Measurements from ENCODE around the gene GRK1. TPM values are rescaled to one million over a fixed set of nuclear protein-coding genes. Genes with fewer than 3 reads are reported as not detected.

Gene GRK1
- total and polyA plus RNA-seq, 2 experiments from 2014 or later, result not detected

DNA sequence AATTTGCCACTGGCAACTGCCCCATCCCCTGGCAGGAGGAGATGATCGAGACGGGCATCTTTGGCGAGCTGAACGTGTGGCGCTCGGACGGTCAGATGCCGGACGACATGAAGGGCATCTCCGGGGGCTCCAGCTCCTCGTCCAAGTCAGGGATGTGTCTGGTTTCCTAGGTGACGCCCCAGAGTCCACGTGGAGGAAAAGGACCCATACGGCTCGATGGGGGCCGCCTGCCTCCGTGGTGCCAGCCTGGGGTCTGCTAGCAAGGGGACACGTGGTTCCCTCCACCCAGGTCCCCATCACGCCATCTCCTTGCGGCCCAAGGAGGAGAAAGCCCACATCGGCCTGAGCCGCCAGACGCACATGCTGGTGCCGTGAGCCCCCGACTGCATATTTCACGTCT lies 68.2 kb downstream of the GRK1 start:
- Mint-ChIP-seq H3K27ac (no peak overlapping the region), H3K36me3 (ENCODE audit: low read depth) (peaks cover 6% of the 10 kb centered on the region; the same call in 1 of the 3 replicates), H3K9me3 (peaks cover 25% of the 10 kb centered on the region), H3K27me3 (ENCODE audit: insufficient read depth, low read depth, poor library complexity) (peaks cover 20% of the 10 kb centered on the region), H3K4me1 (no peaks in the 10 kb centered on the region), H3K4me3 (no peak overlapping the region)
- Histone ChIP-seq H3K36me3 (ENCODE audit: insufficient read depth) (no peaks in the 10 kb centered on the region), H3K27ac (ENCODE audit: low read depth) (no peak overlapping the region), H3F3A (replicated peaks; ENCODE audit: low read depth) (peaks cover 13% of the 10 kb centered on the region), H3K9me2 (ENCODE audit: insufficient read depth) (no peaks in the 10 kb centered on the region), H3K4me3 (no peak overlapping the region), H3K4me1 (ENCODE audit: insufficient read depth) (no peaks in the 10 kb centered on the region), H2AFZ (no peak overlapping the region), H3K4me2 (no peak overlapping the region), H3K27me3 (ENCODE audit: insufficient read depth) (no peaks in the 10 kb centered on the region), H4K20me1 (replicated peaks; ENCODE audit: insufficient read depth) (no peaks in the 10 kb centered on the region), H3K79me2 (replicated peaks; ENCODE audit: insufficient read depth) (no peaks in the 10 kb centered on the region)
- no peak for TF ChIP-seq JUNB (IDR thresholded peaks at IDR 0.05; ENCODE audit: unreplicated experiment)
- TF ChIP-seq CREB1 (CRISPR knock-in tag; IDR thresholded peaks at IDR 0.05; ENCODE audit: low read depth), result no peak
- TF ChIP-seq EZH2 (IDR thresholded peaks at IDR 0.05; ENCODE audit: low read depth, unreplicated experiment), result no peak
- TF ChIP-seq, protein P1, sequence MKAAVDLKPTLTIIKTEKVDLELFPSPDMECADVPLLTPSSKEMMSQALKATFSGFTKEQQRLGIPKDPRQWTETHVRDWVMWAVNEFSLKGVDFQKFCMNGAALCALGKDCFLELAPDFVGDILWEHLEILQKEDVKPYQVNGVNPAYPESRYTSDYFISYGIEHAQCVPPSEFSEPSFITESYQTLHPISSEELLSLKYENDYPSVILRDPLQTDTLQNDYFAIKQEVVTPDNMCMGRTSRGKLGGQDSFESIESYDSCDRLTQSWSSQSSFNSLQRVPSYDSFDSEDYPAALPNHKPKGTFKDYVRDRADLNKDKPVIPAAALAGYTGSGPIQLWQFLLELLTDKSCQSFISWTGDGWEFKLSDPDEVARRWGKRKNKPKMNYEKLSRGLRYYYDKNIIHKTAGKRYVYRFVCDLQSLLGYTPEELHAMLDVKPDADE (IDR thresholded peaks at IDR 0.05), result no peak
- no peak for TF ChIP-seq ZNF331 (CRISPR knock-in tag; IDR thresholded peaks at IDR 0.05; ENCODE audit: low read depth)
- TF ChIP-seq, protein P2, sequence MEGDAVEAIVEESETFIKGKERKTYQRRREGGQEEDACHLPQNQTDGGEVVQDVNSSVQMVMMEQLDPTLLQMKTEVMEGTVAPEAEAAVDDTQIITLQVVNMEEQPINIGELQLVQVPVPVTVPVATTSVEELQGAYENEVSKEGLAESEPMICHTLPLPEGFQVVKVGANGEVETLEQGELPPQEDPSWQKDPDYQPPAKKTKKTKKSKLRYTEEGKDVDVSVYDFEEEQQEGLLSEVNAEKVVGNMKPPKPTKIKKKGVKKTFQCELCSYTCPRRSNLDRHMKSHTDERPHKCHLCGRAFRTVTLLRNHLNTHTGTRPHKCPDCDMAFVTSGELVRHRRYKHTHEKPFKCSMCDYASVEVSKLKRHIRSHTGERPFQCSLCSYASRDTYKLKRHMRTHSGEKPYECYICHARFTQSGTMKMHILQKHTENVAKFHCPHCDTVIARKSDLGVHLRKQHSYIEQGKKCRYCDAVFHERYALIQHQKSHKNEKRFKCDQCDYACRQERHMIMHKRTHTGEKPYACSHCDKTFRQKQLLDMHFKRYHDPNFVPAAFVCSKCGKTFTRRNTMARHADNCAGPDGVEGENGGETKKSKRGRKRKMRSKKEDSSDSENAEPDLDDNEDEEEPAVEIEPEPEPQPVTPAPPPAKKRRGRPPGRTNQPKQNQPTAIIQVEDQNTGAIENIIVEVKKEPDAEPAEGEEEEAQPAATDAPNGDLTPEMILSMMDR (conservative IDR thresholded peaks at IDR 0.05; ENCODE audit: low read depth in 2 of 2), result no peak
- TF ChIP-seq EZH2phosphoT487 (IDR thresholded peaks at IDR 0.05; ENCODE audit: unreplicated experiment), result no peak
- TF ChIP-seq, protein P3, sequence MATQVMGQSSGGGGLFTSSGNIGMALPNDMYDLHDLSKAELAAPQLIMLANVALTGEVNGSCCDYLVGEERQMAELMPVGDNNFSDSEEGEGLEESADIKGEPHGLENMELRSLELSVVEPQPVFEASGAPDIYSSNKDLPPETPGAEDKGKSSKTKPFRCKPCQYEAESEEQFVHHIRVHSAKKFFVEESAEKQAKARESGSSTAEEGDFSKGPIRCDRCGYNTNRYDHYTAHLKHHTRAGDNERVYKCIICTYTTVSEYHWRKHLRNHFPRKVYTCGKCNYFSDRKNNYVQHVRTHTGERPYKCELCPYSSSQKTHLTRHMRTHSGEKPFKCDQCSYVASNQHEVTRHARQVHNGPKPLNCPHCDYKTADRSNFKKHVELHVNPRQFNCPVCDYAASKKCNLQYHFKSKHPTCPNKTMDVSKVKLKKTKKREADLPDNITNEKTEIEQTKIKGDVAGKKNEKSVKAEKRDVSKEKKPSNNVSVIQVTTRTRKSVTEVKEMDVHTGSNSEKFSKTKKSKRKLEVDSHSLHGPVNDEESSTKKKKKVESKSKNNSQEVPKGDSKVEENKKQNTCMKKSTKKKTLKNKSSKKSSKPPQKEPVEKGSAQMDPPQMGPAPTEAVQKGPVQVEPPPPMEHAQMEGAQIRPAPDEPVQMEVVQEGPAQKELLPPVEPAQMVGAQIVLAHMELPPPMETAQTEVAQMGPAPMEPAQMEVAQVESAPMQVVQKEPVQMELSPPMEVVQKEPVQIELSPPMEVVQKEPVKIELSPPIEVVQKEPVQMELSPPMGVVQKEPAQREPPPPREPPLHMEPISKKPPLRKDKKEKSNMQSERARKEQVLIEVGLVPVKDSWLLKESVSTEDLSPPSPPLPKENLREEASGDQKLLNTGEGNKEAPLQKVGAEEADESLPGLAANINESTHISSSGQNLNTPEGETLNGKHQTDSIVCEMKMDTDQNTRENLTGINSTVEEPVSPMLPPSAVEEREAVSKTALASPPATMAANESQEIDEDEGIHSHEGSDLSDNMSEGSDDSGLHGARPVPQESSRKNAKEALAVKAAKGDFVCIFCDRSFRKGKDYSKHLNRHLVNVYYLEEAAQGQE (IDR thresholded peaks at IDR 0.05; ENCODE audit: unreplicated experiment), result no peak
- TF ChIP-seq, protein P4, sequence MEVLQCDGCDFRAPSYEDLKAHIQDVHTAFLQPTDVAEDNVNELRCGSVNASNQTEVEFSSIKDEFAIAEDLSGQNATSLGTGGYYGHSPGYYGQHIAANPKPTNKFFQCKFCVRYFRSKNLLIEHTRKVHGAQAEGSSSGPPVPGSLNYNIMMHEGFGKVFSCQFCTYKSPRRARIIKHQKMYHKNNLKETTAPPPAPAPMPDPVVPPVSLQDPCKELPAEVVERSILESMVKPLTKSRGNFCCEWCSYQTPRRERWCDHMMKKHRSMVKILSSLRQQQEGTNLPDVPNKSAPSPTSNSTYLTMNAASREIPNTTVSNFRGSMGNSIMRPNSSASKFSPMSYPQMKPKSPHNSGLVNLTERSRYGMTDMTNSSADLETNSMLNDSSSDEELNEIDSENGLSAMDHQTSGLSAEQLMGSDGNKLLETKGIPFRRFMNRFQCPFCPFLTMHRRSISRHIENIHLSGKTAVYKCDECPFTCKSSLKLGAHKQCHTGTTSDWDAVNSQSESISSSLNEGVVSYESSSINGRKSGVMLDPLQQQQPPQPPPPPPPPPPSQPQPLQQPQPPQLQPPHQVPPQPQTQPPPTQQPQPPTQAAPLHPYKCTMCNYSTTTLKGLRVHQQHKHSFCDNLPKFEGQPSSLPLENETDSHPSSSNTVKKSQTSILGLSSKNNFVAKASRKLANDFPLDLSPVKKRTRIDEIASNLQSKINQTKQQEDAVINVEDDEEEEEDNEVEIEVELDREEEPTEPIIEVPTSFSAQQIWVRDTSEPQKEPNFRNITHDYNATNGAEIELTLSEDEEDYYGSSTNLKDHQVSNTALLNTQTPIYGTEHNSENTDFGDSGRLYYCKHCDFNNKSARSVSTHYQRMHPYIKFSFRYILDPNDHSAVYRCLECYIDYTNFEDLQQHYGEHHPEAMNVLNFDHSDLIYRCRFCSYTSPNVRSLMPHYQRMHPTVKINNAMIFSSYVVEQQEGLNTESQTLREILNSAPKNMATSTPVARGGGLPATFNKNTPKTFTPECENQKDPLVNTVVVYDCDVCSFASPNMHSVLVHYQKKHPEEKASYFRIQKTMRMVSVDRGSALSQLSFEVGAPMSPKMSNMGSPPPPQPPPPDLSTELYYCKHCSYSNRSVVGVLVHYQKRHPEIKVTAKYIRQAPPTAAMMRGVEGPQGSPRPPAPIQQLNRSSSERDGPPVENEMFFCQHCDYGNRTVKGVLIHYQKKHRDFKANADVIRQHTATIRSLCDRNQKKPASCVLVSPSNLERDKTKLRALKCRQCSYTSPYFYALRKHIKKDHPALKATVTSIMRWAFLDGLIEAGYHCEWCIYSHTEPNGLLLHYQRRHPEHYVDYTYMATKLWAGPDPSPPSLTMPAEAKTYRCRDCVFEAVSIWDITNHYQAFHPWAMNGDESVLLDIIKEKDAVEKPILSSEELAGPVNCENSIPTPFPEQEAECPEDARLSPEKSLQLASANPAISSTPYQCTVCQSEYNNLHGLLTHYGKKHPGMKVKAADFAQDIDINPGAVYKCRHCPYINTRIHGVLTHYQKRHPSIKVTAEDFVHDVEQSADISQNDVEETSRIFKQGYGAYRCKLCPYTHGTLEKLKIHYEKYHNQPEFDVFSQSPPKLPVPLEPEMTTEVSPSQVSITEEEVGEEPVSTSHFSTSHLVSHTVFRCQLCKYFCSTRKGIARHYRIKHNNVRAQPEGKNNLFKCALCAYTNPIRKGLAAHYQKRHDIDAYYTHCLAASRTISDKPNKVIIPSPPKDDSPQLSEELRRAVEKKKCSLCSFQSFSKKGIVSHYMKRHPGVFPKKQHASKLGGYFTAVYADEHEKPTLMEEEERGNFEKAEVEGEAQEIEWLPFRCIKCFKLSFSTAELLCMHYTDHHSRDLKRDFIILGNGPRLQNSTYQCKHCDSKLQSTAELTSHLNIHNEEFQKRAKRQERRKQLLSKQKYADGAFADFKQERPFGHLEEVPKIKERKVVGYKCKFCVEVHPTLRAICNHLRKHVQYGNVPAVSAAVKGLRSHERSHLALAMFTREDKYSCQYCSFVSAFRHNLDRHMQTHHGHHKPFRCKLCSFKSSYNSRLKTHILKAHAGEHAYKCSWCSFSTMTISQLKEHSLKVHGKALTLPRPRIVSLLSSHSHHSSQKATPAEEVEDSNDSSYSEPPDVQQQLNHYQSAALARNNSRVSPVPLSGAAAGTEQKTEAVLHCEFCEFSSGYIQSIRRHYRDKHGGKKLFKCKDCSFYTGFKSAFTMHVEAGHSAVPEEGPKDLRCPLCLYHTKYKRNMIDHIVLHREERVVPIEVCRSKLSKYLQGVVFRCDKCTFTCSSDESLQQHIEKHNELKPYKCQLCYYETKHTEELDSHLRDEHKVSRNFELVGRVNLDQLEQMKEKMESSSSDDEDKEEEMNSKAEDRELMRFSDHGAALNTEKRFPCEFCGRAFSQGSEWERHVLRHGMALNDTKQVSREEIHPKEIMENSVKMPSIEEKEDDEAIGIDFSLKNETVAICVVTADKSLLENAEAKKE (CRISPR knock-in tag; IDR thresholded peaks at IDR 0.05), result no peak
- TF ChIP-seq POLR2AphosphoS5 (IDR thresholded peaks at IDR 0.05; ENCODE audit: low read depth), result no peak
- TF ChIP-seq NANOG (IDR thresholded peaks at IDR 0.05; ENCODE audit: borderline replicate concordance), result no peak
- TF ChIP-seq STAT1 (IDR thresholded peaks at IDR 0.05; ENCODE audit: unreplicated experiment), result no peak
- TF ChIP-seq ZNF114 (CRISPR knock-in tag; IDR thresholded peaks at IDR 0.05), result no peak
- ATAC-seq (no peak), DNase-seq (ENCODE audit: low spot score) (no peak)

All from GM23338 (cell line).